Measurements from ENCODE around the gene ANKRD13A. TPM values are rescaled to one million over a fixed set of nuclear protein-coding genes. Genes with fewer than 3 reads are reported as not detected.

The ANKRD13A gene
- total RNA-seq, 1 experiment from 2014 or later = 19.9 TPM

DNA sequence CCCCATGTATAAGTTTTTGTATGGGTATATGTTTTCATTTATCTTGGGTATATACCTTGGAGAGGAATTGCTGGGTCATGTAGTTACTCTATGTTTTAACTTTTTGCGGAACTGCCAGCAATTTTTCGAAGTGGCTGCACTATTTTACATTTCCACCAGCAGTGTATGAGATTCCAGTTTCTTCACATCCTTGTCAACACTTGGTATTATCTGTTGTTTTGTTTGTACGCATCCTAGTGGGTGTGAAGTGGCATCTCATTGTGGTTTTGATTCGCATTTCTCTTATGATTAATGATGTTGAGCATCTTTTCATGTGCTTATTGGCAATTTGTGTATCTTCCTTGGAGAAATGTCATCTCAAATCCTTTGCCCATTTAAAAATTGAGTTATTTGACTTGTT lies 6.9 kb downstream of the ANKRD13A start:
- H3K4me2 ChIP-seq (ENCODE audit: low read length) = no peak overlapping the region
- H2AFZ ChIP-seq (ENCODE audit: low read depth, low read length, poor library complexity, severe bottlenecking) = no peak overlapping the region
- peaks cover 14 to 34% of the 10 kb centered on the region in 2 experiments for H3K4me1 ChIP-seq (ENCODE audit: control insufficient read depth in 1 of 2, insufficient read depth in 2 of 2, low read length in 2 of 2)
- no peaks in the 10 kb centered on the region for H3K9me2 ChIP-seq (ENCODE audit: insufficient read depth)
- DNase-seq (ENCODE audit: low read depth, low spot score) (no peak), ATAC-seq (no peak)
- H3K27ac ChIP-seq (ENCODE audit: low read depth, low read length) = no peak overlapping the region
- H3K4me3 ChIP-seq (replicated peaks in 1 of 2; ENCODE audit: low read depth in 1 of 2, low read length in 2 of 2) = no peak overlapping the region
- no TSS peak for BruUV-seq (replicated peaks)
- intact Hi-C loops (cut with micrococcal nuclease) = no loop called here
- TF ChIP-seq TCF7L2 (IDR thresholded peaks at IDR 0.05; ENCODE audit: borderline replicate concordance, extremely low read depth, insufficient read depth, insufficient read length) (no peak), YY1 (IDR thresholded peaks at IDR 0.05; ENCODE audit: extremely low read depth, insufficient replicate concordance, low read depth, low read length) (no peak), EZH2 (IDR thresholded peaks at IDR 0.05) (no peak), FOSL1 (IDR thresholded peaks at IDR 0.05; ENCODE audit: low read depth) (no peak), JUND (IDR thresholded peaks at IDR 0.05) (no peak), CEBPB (IDR thresholded peaks at IDR 0.05; ENCODE audit: low read depth) (no peak), EZH2phosphoT487 (IDR thresholded peaks at IDR 0.05; ENCODE audit: borderline replicate concordance) (no peak), CBX3 (IDR thresholded peaks at IDR 0.05; ENCODE audit: low read depth) (no peak), ZNF274 (IDR thresholded peaks at IDR 0.05; ENCODE audit: low read depth, low read length) (no peak), POLR2AphosphoS5 (IDR thresholded peaks at IDR 0.05; ENCODE audit: low read depth, low read length) (no peak)
- TF ChIP-seq, protein P1, sequence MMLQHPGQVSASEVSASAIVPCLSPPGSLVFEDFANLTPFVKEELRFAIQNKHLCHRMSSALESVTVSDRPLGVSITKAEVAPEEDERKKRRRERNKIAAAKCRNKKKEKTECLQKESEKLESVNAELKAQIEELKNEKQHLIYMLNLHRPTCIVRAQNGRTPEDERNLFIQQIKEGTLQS (IDR thresholded peaks at IDR 0.05) = no peak
- TF ChIP-seq, protein P2, sequence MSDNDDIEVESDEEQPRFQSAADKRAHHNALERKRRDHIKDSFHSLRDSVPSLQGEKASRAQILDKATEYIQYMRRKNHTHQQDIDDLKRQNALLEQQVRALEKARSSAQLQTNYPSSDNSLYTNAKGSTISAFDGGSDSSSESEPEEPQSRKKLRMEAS (IDR thresholded peaks at IDR 0.05) = no peak
- TF ChIP-seq, protein P3, sequence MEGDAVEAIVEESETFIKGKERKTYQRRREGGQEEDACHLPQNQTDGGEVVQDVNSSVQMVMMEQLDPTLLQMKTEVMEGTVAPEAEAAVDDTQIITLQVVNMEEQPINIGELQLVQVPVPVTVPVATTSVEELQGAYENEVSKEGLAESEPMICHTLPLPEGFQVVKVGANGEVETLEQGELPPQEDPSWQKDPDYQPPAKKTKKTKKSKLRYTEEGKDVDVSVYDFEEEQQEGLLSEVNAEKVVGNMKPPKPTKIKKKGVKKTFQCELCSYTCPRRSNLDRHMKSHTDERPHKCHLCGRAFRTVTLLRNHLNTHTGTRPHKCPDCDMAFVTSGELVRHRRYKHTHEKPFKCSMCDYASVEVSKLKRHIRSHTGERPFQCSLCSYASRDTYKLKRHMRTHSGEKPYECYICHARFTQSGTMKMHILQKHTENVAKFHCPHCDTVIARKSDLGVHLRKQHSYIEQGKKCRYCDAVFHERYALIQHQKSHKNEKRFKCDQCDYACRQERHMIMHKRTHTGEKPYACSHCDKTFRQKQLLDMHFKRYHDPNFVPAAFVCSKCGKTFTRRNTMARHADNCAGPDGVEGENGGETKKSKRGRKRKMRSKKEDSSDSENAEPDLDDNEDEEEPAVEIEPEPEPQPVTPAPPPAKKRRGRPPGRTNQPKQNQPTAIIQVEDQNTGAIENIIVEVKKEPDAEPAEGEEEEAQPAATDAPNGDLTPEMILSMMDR (IDR thresholded peaks at IDR 0.05 in 2 of 3, conservative IDR thresholded peaks at IDR 0.05 in 1 of 3; ENCODE audit: borderline replicate concordance in 1 of 3, insufficient read depth in 1 of 3, low read depth in 2 of 3, low read length in 2 of 3) = no peak
- H3K27me3 ChIP-seq (ENCODE audit: insufficient read depth, low read length) = no peaks in the 10 kb centered on the region
- POLR2A ChIA-PET = interaction anchor here (1.1 kb wide), 1 partner anchor 8 kb away, joined by 3 read pairs; no protein-coding TSS in a partner anchor
- no peaks in the 10 kb centered on the region for H4K20me1 ChIP-seq (ENCODE audit: insufficient read depth)
- no peaks in the 10 kb centered on the region for H3K9me3 ChIP-seq (ENCODE audit: control insufficient read depth in 1 of 2, insufficient read depth in 1 of 2, low read depth in 1 of 2, low read length in 2 of 2)
- H3K79me2 ChIP-seq (ENCODE audit: insufficient read depth, low read length) = peaks cover 19% of the 10 kb centered on the region
- CTCF ChIA-PET = no interaction called here
- RAD21 ChIA-PET (ENCODE audit: low non-redundant PET in 1 of 2, low total read pairs in 2 of 2, uncharacterized antibody in 2 of 2, unreplicated experiment in 2 of 2) = no interaction called here
- no peak overlapping the region for H3K9ac ChIP-seq (ENCODE audit: low read length)
- H3K36me3 ChIP-seq (ENCODE audit: control insufficient read depth in 1 of 2, insufficient read depth in 2 of 2, low read length in 2 of 2) = no peaks in the 10 kb centered on the region
